Adrenal gland (tissue), 5 donors: ENCODE measurements around the gene PTPRE.

ENCODE experiments used
- POLR2A ChIP-seq, 2 donors: fragments of 450-650 bp; IDR thresholded peaks; one replicate each; pipeline ENCODE4 v1.6.1; 2017; ENCODE audit warnings: antibody characterized with exemption in 2 of 2, mild to moderate bottlenecking in 2 of 2, moderate library complexity in 1 of 2
- TF ChIP-seq, protein P1 (sequence below), 6 experiments: fragments of 450-650 bp in 4 of 6; fragments of 200-600 bp in 2 of 6; sonication (generic) in 1 of 6; IDR thresholded peaks; 1 replicate in 5 of 6; 2 replicates in 1 of 6; pipeline versions ENCODE4 v1.5.1 to v1.8.0; 2016 to 2021; ENCODE audit warnings: antibody characterized with exemption in 6 of 6, mild to moderate bottlenecking in 2 of 6, moderate library complexity in 1 of 6
- donor health status: DM: no; HTN: no; CAD: no.

GRCh38 chr10:128081720-128082119, 174.8 kb downstream of the PTPRE start:
- TF ChIP-seq, protein P1, sequence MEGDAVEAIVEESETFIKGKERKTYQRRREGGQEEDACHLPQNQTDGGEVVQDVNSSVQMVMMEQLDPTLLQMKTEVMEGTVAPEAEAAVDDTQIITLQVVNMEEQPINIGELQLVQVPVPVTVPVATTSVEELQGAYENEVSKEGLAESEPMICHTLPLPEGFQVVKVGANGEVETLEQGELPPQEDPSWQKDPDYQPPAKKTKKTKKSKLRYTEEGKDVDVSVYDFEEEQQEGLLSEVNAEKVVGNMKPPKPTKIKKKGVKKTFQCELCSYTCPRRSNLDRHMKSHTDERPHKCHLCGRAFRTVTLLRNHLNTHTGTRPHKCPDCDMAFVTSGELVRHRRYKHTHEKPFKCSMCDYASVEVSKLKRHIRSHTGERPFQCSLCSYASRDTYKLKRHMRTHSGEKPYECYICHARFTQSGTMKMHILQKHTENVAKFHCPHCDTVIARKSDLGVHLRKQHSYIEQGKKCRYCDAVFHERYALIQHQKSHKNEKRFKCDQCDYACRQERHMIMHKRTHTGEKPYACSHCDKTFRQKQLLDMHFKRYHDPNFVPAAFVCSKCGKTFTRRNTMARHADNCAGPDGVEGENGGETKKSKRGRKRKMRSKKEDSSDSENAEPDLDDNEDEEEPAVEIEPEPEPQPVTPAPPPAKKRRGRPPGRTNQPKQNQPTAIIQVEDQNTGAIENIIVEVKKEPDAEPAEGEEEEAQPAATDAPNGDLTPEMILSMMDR (IDR thresholded peaks at IDR 0.05) = no peak
- no peak for TF ChIP-seq POLR2A (IDR thresholded peaks at IDR 0.05)
